ENCODE data around the gene ELOVL2.

- TF ChIP-seq CTCF (IDR thresholded peaks at IDR 0.05) = no peak
- no peak for TF ChIP-seq EP300 (IDR thresholded peaks at IDR 0.05; ENCODE audit: low read depth)
- no peak for TF ChIP-seq POLR2A (IDR thresholded peaks at IDR 0.05)
Measured at GRCh38 chr6:11062715-11063114, 18.6 kb upstream of the ELOVL2 start.

Data from transverse colon (tissue), 3 donors.